H1 (cell line): Measurements from ENCODE around the gene LRRC9.

ENCODE experiments used
- BRCA1 ChIP-seq: IDR thresholded peaks from 2 replicates; pipeline ENCODE4 v1.6.1; 2012; ENCODE audit warnings: low read depth, low read length, improper control_type of control experiment
- CEBPB ChIP-seq: IDR thresholded peaks from 2 replicates; pipeline ENCODE4 v1.6.1; 2012; ENCODE audit warnings: low read depth, low read length
- EP300 ChIP-seq, 2 experiments: IDR thresholded peaks; 1 replicate in 1 of 2; 2 replicates in 1 of 2; pipeline ENCODE4 v1.6.1; 2011 to 2012; ENCODE audit warnings: low read depth in 2 of 2, low read length in 2 of 2, mild to moderate bottlenecking in 2 of 2, borderline replicate concordance in 1 of 2, inconsistent platforms in 1 of 2, moderate library complexity in 1 of 2
- EZH2 ChIP-seq: fragments of 200-600 bp; sonication (generic); IDR thresholded peaks from 2 replicates; pipeline ENCODE4 v1.7.1; 2012; ENCODE audit warnings: low read depth, mild to moderate bottlenecking, moderate library complexity, low read length, inconsistent platforms; ENCODE audit not compliant: severe bottlenecking
- FOSL1 ChIP-seq: IDR thresholded peaks from 2 replicates; pipeline ENCODE4 v1.6.1; 2011; ENCODE audit warnings: mild to moderate bottlenecking, low read depth, low read length, moderate library complexity; ENCODE audit not compliant: insufficient read depth
- GABPA ChIP-seq: IDR thresholded peaks from 2 replicates; pipeline ENCODE4 v1.6.1; 2011; ENCODE audit warnings: mild to moderate bottlenecking, low read length, moderate library complexity, borderline replicate concordance; ENCODE audit not compliant: insufficient read depth
- GTF2F1 ChIP-seq: IDR thresholded peaks from 2 replicates; pipeline ENCODE4 v1.6.1; 2012; ENCODE audit warnings: low read depth, low read length, improper control_type of control experiment, borderline replicate concordance
- HDAC6 ChIP-seq: IDR thresholded peaks from one replicate; pipeline ENCODE4 v1.7.1; 2012; ENCODE audit warnings: low read depth, mild to moderate bottlenecking, inconsistent platforms, low read length, moderate library complexity
- JUND ChIP-seq: IDR thresholded peaks from 2 replicates; pipeline ENCODE4 v1.6.1; 2011; ENCODE audit warnings: mild to moderate bottlenecking, improper control_type of control experiment, low read length
- POLR2A ChIP-seq, 2 experiments: IDR thresholded peaks; 1 replicate in 1 of 2; 2 replicates in 1 of 2; pipeline ENCODE4 v1.6.1; 2011; ENCODE audit warnings: low read depth in 2 of 2, low read length in 2 of 2, mild to moderate bottlenecking in 2 of 2; ENCODE audit errors: control extremely low read depth in 1 of 2
- POLR2AphosphoS5 ChIP-seq: IDR thresholded peaks from 2 replicates; pipeline ENCODE4 v1.6.1; 2011; ENCODE audit warnings: low read depth, low read length
- RNF2 ChIP-seq: fragments of 200-900, 300-1000 bp; sonication (generic); IDR thresholded peaks from 2 replicates; pipeline ENCODE4 v1.7.1; 2016; ENCODE audit warnings: borderline replicate concordance, low read depth, mild to moderate bottlenecking, antibody characterized with exemption, low read length; ENCODE audit not compliant: poor library complexity, severe bottlenecking; ENCODE audit errors: missing control alignments
- TF ChIP-seq, protein P1 (sequence below), 3 experiments: IDR thresholded peaks; 1 replicate in 2 of 3; 2 replicates in 1 of 3; pipeline versions ENCODE4 v1.5.1 to v1.6.1; 2011; ENCODE audit warnings: low read length in 3 of 3, mild to moderate bottlenecking in 3 of 3, inconsistent platforms in 2 of 3, low read depth in 1 of 3, moderate library complexity in 1 of 3; ENCODE audit not compliant: insufficient read depth in 1 of 3; ENCODE audit errors: control extremely low read depth in 1 of 3

DNA sequence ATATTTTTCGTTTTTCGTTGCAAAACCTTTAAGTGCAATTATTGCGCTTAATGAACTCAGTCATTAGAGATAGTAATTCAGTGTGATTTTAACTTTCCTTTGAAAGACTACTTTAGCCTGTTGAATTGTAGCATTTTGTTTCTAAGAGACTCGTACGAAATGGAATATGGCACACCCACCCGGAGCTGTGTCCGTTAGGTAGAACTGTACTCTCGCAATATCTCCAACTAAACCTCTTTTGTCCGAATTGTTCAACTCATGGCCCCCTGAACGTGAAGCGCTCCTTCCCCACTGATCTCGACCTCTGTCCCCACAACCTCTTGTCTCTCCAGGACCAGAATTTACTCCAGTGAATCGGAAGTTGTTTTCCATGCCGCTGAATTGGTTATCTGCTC, 172.6 kb downstream of the LRRC9 start:
- TF ChIP-seq HDAC6, result no peak
- TF ChIP-seq, protein P1, sequence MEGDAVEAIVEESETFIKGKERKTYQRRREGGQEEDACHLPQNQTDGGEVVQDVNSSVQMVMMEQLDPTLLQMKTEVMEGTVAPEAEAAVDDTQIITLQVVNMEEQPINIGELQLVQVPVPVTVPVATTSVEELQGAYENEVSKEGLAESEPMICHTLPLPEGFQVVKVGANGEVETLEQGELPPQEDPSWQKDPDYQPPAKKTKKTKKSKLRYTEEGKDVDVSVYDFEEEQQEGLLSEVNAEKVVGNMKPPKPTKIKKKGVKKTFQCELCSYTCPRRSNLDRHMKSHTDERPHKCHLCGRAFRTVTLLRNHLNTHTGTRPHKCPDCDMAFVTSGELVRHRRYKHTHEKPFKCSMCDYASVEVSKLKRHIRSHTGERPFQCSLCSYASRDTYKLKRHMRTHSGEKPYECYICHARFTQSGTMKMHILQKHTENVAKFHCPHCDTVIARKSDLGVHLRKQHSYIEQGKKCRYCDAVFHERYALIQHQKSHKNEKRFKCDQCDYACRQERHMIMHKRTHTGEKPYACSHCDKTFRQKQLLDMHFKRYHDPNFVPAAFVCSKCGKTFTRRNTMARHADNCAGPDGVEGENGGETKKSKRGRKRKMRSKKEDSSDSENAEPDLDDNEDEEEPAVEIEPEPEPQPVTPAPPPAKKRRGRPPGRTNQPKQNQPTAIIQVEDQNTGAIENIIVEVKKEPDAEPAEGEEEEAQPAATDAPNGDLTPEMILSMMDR (IDR thresholded peaks at IDR 0.05; ENCODE audit: control extremely low read depth in 1 of 3, insufficient read depth in 1 of 3, low read depth in 1 of 3, low read length in 3 of 3), result no peak
- no peak for TF ChIP-seq BRCA1
- TF ChIP-seq RNF2, result no peak
- TF ChIP-seq POLR2AphosphoS5, result no peak
- TF ChIP-seq GABPA, result no peak
- no peak for TF ChIP-seq EZH2
- TF ChIP-seq CEBPB, result no peak
- TF ChIP-seq JUND, result no peak
- TF ChIP-seq POLR2A (IDR thresholded peaks at IDR 0.05; ENCODE audit: control extremely low read depth in 1 of 2, low read depth in 2 of 2, low read length in 2 of 2), result no peak
- TF ChIP-seq GTF2F1, result no peak
- TF ChIP-seq FOSL1, result no peak
- no peak for TF ChIP-seq EP300 (IDR thresholded peaks at IDR 0.05; ENCODE audit: borderline replicate concordance in 1 of 2, low read depth in 2 of 2, low read length in 2 of 2)
